8988T (cell line): ENCODE measurements around the gene KRT74.

Source experiments
- DNase-seq: peaks from one replicate; pipeline ENCODE4 v3.0.0; 2011

Gene KRT74

GRCh38 chr12:52518574-52519386, 54.9 kb downstream of the KRT74 start:
- no peak for DNase-seq

GRCh38 chr12:52517888-52518287, 55.8 kb downstream of the KRT74 start:
- DNase-seq = no peak

GRCh38 chr12:52517005-52517835, 56.4 kb downstream of the KRT74 start:
- DNase-seq = no peak

GRCh38 chr12:52515927-52516831, 57.5 kb downstream of the KRT74 start:
- DNase-seq = no peak
